ENCODE measurements around the gene GARRE1. TPM values are rescaled to one million over a fixed set of nuclear protein-coding genes. Genes with fewer than 3 reads are reported as not detected.
"Not testable (repeated sequence)": the region's sequence is repeated elsewhere in the genome, so short reads cannot be mapped to it uniquely, and the experiment has no call there.

GARRE1 gene
- total RNA-seq, 1 donor from 2014 or later, result 6.1 TPM

DNA sequence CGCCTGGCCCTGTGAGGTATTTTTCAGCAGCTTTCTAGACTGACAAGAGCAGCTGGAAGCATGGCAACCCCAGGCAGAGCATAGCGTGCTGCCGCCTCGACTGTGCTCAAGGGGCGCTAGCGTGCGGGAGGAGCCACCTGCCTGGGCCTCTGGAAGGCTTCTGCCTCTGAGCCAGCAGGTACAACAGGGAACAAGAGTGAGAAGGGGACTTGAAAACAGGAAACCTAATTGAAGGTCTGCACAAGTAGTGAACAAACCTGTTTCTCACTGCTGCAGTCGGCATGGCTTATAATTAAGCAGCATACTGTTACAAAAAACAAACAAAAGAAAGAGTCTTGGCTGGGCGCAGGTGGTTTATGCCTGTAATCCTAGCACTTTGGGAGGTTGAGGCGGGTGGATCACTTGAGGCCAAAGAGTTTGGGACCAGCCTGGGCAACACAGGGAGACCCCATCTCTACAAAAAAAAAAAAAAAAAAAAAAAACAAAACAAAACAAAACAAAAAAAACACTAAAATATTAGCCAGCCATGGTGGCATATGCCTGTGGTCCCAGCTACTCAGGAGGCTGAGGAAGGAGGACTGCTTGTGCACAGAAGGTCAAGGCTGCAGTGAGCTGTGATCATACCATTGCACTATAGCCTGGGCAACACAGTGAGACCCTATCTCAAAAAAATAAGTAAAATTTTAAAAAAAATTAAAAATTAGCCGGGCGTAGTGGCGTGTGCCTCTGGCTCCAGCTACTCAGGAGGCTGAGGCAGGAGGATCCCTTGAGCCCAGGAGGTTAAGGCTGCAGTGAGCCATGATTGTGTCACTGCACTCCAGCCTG, 12.6 kb upstream of the GARRE1 start:
- no peaks in the 10 kb centered on the region for H3K27me3 ChIP-seq (ENCODE audit: control insufficient read depth, insufficient read depth, low read length)
- no peaks in the 10 kb centered on the region for H3K36me3 ChIP-seq (ENCODE audit: control insufficient read depth, insufficient read depth, low read length)
- peak; percentile 39 for DNase-seq (ENCODE audit: low read depth)
- TF ChIP-seq, protein P1, sequence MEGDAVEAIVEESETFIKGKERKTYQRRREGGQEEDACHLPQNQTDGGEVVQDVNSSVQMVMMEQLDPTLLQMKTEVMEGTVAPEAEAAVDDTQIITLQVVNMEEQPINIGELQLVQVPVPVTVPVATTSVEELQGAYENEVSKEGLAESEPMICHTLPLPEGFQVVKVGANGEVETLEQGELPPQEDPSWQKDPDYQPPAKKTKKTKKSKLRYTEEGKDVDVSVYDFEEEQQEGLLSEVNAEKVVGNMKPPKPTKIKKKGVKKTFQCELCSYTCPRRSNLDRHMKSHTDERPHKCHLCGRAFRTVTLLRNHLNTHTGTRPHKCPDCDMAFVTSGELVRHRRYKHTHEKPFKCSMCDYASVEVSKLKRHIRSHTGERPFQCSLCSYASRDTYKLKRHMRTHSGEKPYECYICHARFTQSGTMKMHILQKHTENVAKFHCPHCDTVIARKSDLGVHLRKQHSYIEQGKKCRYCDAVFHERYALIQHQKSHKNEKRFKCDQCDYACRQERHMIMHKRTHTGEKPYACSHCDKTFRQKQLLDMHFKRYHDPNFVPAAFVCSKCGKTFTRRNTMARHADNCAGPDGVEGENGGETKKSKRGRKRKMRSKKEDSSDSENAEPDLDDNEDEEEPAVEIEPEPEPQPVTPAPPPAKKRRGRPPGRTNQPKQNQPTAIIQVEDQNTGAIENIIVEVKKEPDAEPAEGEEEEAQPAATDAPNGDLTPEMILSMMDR (IDR thresholded peaks at IDR 0.05; ENCODE audit: insufficient read depth, low read length, severe bottlenecking), result peak; percentile 79
- FAIRE-seq, result no peak
- no peak overlapping the region for H3K4me3 ChIP-seq (ENCODE audit: low read depth, low read length)

DNA sequence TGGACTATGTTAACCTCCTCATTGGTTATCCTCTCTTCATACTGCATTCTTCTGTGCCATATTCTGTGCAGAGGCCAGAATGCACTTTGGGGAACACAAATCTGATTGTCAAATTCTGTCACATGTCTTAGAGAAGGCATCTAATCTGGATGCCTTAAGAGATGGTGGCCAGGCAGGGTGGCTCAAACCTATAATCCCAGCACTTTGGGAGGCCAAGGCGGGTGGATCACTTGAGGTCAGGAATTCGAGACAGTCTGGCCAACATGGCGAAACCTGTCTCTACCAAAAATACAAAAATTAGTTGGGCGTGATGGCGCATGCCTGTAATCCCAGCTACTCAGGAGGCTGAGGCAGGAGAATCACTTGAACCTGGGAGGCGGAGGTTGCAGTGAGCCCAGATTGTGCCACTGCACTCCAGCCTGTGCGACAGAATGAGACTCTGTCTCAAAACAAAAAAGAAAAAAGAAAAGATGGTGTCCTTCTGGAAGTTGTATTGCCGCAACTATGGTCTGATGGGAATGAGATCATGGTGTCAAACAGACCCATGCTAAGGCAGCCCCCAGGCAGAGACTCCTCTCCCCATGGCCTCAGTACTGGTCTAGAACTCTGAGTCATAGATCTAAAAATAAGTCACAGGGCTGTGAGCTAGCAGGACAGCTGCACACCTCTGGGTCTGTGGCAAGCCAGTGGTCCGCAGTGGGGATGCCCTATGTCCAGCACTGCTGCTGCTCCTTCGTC, 11.0 kb upstream of the GARRE1 start:
- H3K4me3 ChIP-seq (ENCODE audit: low read depth, low read length); H3K36me3 ChIP-seq (ENCODE audit: control insufficient read depth, insufficient read depth, low read length); H3K27me3 ChIP-seq (ENCODE audit: control insufficient read depth, insufficient read depth, low read length): not testable (repeated sequence)
- FAIRE-seq, result peak; percentile 93
- peak; percentile 27 for DNase-seq (ENCODE audit: low read depth)

DNA sequence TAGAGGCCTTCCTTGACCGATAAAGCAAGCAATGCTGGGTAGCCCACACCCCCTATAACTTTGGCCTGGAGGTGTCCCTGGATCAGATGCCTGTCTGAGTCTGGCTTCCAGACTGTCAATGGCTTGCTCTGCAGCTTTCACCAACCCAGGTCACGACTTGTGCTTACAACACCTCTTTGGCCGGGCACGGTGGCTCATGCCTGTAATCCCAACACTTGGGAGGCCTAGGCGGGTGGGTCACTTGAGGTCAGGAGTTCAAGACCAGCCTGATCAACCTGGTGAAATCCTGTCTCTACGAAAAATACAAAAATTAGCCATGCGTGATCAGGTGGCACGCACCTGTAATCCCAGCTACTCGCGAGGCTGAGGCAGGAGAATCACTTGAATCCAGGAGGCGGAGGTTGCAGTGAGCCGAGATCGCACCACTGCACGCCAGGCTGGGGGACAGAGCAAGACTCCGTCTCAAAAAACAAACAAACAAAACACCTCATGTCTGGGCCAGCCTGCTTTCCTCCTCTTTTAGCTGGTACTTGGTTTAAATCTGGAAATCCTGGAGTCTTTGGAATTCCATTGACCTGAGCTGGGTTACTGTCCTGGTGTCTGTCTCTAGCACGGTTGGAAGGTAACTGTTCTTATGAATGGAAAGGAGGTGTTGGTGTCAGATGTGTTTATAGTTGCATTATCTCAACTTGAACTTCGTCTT, 10.3 kb upstream of the GARRE1 start:
- DNase-seq (ENCODE audit: low read depth) (no peak), FAIRE-seq (no peak)
- TF ChIP-seq, protein P1 (IDR thresholded peaks at IDR 0.05; ENCODE audit: insufficient read depth, low read length, severe bottlenecking), result no peak

GRCh38 chr19:34244611-34245299, 9.6 kb upstream of the GARRE1 start:
- TF ChIP-seq, protein P1 (IDR thresholded peaks at IDR 0.05; ENCODE audit: insufficient read depth, low read length, severe bottlenecking), result no peak
- DNase-seq (ENCODE audit: low read depth), result no peak
- Histone ChIP-seq H3K36me3 (ENCODE audit: control insufficient read depth, insufficient read depth, low read length) (no peaks in the 10 kb centered on the region), H3K4me3 (ENCODE audit: low read depth, low read length) (no peak overlapping the region), H3K27me3 (ENCODE audit: control insufficient read depth, insufficient read depth, low read length) (no peaks in the 10 kb centered on the region)
- no peak for FAIRE-seq

More for the DNA sequence above, 10.3 kb upstream of the GARRE1 start:
- Histone ChIP-seq H3K27me3 (ENCODE audit: control insufficient read depth, insufficient read depth, low read length) (no peaks in the 10 kb centered on the region), H3K4me3 (ENCODE audit: low read depth, low read length) (no peak overlapping the region), H3K36me3 (ENCODE audit: control insufficient read depth, insufficient read depth, low read length) (no peaks in the 10 kb centered on the region)

DNA sequence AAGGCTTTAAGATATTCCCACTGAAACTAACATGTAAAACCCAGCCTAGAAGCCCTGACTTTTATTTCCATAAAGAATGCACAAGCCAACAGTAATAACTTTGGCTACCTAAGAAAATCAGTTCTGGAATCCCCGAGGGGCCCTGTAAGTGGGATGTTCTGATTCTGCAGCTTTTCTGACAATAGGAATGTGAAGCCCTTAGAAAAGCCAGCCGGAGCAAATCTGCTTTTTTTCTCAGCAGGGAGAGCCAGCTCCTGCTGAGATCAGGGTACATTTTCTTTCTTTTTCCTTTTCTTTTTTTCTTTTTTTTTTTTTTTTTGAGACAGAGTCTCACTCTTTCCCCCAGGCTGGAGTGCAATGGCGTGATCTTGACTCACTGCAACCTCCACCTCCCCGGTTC, 8.0 kb upstream of the GARRE1 start:
- H3K4me3 ChIP-seq (ENCODE audit: low read depth, low read length), result no peak overlapping the region
- H3K27me3 ChIP-seq (ENCODE audit: control insufficient read depth, insufficient read depth, low read length), result no peaks in the 10 kb centered on the region
- H3K36me3 ChIP-seq (ENCODE audit: control insufficient read depth, insufficient read depth, low read length), result no peaks in the 10 kb centered on the region
- FAIRE-seq (no peak), DNase-seq (ENCODE audit: low read depth) (no peak)
- TF ChIP-seq, protein P1 (IDR thresholded peaks at IDR 0.05; ENCODE audit: insufficient read depth, low read length, severe bottlenecking), result no peak

All from bronchial epithelial cell (primary cell).